ENCODE results near the gene NFATC2. TPM values are rescaled to one million over a fixed set of nuclear protein-coding genes. Genes with fewer than 3 reads are reported as not detected.

Gene NFATC2
- total RNA-seq, 1 experiment from 2014 or later: 5.0 TPM

GRCh38 chr20:51586005-51586440 is 43.5 kb upstream of the NFATC2 start (continued):
- TF ChIP-seq POLR2A (IDR thresholded peaks at IDR 0.05; ENCODE audit: borderline replicate concordance, extremely low read depth, insufficient read depth, insufficient read length) (no peak), ZBTB33 (IDR thresholded peaks at IDR 0.05; ENCODE audit: extremely low read depth, insufficient replicate concordance, low read length) (no peak), ELF1 (IDR thresholded peaks at IDR 0.05; ENCODE audit: borderline replicate concordance, low read depth) (no peak), YY1 (IDR thresholded peaks at IDR 0.05; ENCODE audit: extremely low read depth, insufficient replicate concordance, low read depth, low read length) (no peak), POLR2AphosphoS5 (IDR thresholded peaks at IDR 0.05; ENCODE audit: low read depth, low read length) (no peak), SP1 (IDR thresholded peaks at IDR 0.05; ENCODE audit: low read depth) (no peak), RAD21 (IDR thresholded peaks at IDR 0.05; ENCODE audit: low read depth) (no peak), MAX (IDR thresholded peaks at IDR 0.05) (no peak), CBX3 (IDR thresholded peaks at IDR 0.05; ENCODE audit: low read depth) (no peak), CEBPB (IDR thresholded peaks at IDR 0.05; ENCODE audit: low read depth) (peak; percentile 75), EZH2phosphoT487 (IDR thresholded peaks at IDR 0.05; ENCODE audit: borderline replicate concordance) (no peak), SIN3A (IDR thresholded peaks at IDR 0.05; ENCODE audit: low read depth) (no peak), EGR1 (IDR thresholded peaks at IDR 0.05; ENCODE audit: low read depth) (no peak), SRF (IDR thresholded peaks at IDR 0.05; ENCODE audit: low read depth) (no peak), EZH2 (IDR thresholded peaks at IDR 0.05) (no peak), ZFX (IDR thresholded peaks at IDR 0.05) (no peak)

- POLR2A ChIA-PET: no interaction called here
- Histone ChIP-seq H3K9ac (ENCODE audit: low read length) (no peak overlapping the region), H3K27ac (ENCODE audit: low read depth, low read length) (no peak overlapping the region), H3K4me1 (ENCODE audit: control insufficient read depth in 1 of 2, insufficient read depth in 2 of 2, low read length in 2 of 2) (peaks cover 17 to 49% of the 10 kb centered on the region in 2 experiments), H3K27me3 (ENCODE audit: insufficient read depth, low read length) (no peaks in the 10 kb centered on the region), H3K36me3 (ENCODE audit: control insufficient read depth in 1 of 2, insufficient read depth in 2 of 2, low read length in 2 of 2) (no peaks in the 10 kb centered on the region), H3K9me2 (ENCODE audit: insufficient read depth) (no peaks in the 10 kb centered on the region), H3K4me2 (ENCODE audit: low read length) (0 out of 2 replicates have a peak overlapping the region, but pooled peaks have one; percentile 50), H2AFZ (ENCODE audit: low read depth, low read length, poor library complexity, severe bottlenecking) (no peak overlapping the region), H3K79me2 (ENCODE audit: insufficient read depth, low read length) (no peaks in the 10 kb centered on the region), H4K20me1 (ENCODE audit: insufficient read depth) (no peaks in the 10 kb centered on the region), H3K9me3 (ENCODE audit: control insufficient read depth in 1 of 2, insufficient read depth in 1 of 2, low read depth in 1 of 2, low read length in 2 of 2) (no peaks in the 10 kb centered on the region), H3K4me3 (replicated peaks in 1 of 2; ENCODE audit: low read depth in 1 of 2, low read length in 2 of 2) (no peak overlapping the region)
- DNase-seq (ENCODE audit: low read depth, low spot score) (no peak), ATAC-seq (no peak)
- RAD21 ChIA-PET (ENCODE audit: low non-redundant PET in 1 of 2, low total read pairs in 2 of 2, uncharacterized antibody in 2 of 2, unreplicated experiment in 2 of 2): no interaction called here
- no TSS peak for BruUV-seq (replicated peaks)
- CTCF ChIA-PET: interaction anchor here (1.0 to 1.8 kb wide), 2 partner anchors 9 to 598 kb away, joined by 4 to 7 read pairs; no protein-coding TSS in a partner anchor
- intact Hi-C loops (cut with micrococcal nuclease): loop anchor here (5.0 kb wide), 1 partner anchor 128 kb away; no protein-coding TSS in a partner anchor
- no peak for TF ChIP-seq FOSL1 (IDR thresholded peaks at IDR 0.05; ENCODE audit: low read depth)
- TF ChIP-seq SRF (IDR thresholded peaks at IDR 0.05; ENCODE audit: low read depth): no peak
- TF ChIP-seq EZH2 (IDR thresholded peaks at IDR 0.05): no peak
- no peak for TF ChIP-seq MAX (IDR thresholded peaks at IDR 0.05)
Measured at GRCh38 chr20:51585148-51585547, 42.6 kb upstream of the NFATC2 start.

All from HCT116 (cell line).